ENCODE results near the gene CKS1B.

DNA sequence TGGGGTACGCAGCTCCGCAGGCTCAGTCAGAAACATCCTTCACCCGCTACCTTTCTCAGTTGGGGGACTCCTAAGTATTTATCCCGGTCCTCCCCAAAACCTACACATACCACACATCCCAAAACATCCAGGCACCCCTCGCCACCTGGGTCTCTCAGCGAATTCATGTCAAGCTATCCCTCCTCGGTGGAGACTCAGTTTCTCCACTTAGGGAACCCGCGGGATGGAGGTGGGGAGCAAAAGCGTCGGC is 26.9 kb downstream of the CKS1B start:
- TF ChIP-seq, protein P1, sequence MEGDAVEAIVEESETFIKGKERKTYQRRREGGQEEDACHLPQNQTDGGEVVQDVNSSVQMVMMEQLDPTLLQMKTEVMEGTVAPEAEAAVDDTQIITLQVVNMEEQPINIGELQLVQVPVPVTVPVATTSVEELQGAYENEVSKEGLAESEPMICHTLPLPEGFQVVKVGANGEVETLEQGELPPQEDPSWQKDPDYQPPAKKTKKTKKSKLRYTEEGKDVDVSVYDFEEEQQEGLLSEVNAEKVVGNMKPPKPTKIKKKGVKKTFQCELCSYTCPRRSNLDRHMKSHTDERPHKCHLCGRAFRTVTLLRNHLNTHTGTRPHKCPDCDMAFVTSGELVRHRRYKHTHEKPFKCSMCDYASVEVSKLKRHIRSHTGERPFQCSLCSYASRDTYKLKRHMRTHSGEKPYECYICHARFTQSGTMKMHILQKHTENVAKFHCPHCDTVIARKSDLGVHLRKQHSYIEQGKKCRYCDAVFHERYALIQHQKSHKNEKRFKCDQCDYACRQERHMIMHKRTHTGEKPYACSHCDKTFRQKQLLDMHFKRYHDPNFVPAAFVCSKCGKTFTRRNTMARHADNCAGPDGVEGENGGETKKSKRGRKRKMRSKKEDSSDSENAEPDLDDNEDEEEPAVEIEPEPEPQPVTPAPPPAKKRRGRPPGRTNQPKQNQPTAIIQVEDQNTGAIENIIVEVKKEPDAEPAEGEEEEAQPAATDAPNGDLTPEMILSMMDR (IDR thresholded peaks at IDR 0.05; ENCODE audit: insufficient read depth, low read length): no peak
- TF ChIP-seq GABPA (IDR thresholded peaks at IDR 0.05; ENCODE audit: low read depth) (no peak), POLR2AphosphoS5 (IDR thresholded peaks at IDR 0.05; ENCODE audit: low read depth) (no peak), SPI1 (IDR thresholded peaks at IDR 0.05; ENCODE audit: borderline replicate concordance, low read depth) (no peak)
- TF ChIP-seq, protein P2, sequence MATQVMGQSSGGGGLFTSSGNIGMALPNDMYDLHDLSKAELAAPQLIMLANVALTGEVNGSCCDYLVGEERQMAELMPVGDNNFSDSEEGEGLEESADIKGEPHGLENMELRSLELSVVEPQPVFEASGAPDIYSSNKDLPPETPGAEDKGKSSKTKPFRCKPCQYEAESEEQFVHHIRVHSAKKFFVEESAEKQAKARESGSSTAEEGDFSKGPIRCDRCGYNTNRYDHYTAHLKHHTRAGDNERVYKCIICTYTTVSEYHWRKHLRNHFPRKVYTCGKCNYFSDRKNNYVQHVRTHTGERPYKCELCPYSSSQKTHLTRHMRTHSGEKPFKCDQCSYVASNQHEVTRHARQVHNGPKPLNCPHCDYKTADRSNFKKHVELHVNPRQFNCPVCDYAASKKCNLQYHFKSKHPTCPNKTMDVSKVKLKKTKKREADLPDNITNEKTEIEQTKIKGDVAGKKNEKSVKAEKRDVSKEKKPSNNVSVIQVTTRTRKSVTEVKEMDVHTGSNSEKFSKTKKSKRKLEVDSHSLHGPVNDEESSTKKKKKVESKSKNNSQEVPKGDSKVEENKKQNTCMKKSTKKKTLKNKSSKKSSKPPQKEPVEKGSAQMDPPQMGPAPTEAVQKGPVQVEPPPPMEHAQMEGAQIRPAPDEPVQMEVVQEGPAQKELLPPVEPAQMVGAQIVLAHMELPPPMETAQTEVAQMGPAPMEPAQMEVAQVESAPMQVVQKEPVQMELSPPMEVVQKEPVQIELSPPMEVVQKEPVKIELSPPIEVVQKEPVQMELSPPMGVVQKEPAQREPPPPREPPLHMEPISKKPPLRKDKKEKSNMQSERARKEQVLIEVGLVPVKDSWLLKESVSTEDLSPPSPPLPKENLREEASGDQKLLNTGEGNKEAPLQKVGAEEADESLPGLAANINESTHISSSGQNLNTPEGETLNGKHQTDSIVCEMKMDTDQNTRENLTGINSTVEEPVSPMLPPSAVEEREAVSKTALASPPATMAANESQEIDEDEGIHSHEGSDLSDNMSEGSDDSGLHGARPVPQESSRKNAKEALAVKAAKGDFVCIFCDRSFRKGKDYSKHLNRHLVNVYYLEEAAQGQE (IDR thresholded peaks at IDR 0.05; ENCODE audit: insufficient replicate concordance, low read depth): no peak

All from HL-60 (cell line).